ENCODE data around the gene CENATAC.
"Not testable (repeated sequence)": the region's sequence is repeated elsewhere in the genome, so short reads cannot be mapped to it uniquely, and the experiment has no call there.

The CENATAC gene

DNA sequence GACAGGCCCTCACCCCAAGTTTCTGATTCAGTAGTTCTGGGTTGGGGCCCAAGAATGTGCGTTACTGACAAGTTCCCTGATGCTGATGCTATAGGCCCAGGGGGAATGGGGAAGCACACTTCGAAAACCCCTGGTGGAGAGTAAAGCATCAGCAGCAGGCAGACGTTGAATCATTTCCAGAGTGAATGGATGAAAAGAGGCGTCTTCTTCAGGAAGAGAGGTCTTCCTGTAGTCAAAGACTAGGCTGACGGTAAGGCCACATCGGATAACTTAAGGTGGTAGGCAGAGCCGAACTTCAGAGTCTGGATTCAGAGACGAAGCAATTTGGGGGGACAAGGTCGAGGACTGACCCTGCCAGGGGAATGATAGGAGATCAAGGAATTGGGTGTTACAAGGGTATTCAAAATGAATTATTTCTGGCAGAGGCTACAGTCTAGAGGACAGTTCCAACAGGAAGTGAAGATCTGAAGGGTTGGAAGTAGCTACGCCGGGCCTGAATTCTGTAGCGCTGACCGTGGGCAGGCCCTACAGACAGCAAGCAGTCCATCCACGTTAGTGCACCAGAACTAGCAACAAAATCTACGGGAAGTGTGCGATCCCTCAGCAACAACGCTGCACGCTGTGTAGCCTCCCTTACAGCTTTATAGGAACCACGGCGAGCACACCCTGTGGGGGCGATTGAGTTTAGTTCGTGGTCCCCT, 862 bp upstream of the CENATAC start:
- no peak for DNase-seq (ENCODE audit: low read depth in 2 of 2)

DNA sequence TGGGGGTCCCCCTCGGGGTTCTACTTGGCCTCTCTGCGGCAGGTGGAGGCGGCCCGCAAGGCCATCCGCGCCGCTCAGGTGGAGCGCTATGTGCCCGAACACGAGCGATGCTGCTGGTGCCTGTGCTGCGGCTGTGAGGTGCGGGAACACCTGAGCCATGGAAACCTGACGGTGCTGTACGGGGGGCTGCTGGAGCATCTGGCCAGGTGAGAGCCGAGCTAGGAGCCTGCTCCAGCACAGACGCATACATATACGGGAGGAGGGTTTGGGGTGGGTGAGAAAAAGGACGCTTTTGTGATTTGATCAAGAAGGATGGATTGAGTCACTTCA, 415 bp downstream of the CENATAC start:
- no peak for DNase-seq (ENCODE audit: low read depth in 2 of 2)

DNA sequence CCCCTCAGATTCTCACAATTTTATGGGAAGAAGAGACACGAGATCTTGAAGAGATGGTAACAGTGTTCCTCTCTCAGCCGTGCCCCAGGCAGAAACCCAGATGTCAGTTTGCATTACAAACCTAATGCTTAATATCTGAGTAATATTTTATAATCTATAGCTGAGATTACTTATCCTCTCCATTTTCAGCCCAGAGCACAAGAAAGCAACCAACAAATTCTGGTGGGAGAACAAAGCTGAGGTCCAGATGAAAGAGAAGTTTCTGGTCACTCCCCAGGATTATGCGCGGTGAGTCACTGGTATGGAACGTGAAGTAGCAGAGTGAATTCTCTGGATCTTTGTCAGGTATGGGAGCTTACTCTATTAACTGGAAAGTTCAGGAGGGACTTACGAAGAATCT, 884 bp downstream of the CENATAC start:
- no peak for DNase-seq (ENCODE audit: low read depth in 2 of 2)

DNA sequence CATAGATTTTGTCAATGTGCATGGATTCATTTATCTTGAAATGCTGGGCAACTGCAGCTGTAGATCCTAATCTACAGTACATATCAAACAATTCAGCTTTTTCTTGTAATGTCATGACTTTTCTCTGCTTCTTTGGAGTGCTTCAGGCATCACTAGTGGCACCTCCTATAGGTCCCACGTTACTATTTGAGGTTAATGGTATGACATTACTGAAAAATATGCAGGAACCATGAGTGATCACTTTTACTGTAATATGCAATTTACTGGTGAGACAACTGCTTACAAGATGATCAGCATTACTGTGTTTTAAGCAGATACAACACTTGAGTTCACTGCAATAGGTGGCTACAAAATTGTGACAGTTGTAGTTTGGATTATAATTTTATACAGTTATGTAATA, 3.0 kb downstream of the CENATAC start:
- DNase-seq (ENCODE audit: low read depth in 2 of 2) = no peak

DNA sequence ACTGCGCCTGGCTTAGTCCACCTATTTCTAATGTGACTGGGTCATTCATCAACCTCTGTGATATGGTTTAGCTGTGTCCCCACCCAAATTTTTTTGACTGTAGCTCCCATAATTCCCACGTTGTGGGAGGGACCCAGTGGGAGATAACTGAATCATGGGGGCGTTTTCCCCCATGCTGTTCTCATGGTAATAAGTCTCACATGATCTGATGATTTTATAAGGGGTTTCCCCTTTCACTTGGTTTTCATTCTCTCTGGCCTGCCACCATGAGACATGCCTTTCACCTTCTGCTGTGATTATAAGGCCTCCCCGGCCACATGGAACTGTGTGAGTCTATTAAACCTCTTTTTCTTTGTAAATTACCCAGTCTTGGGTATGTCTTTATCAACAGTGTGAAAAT, 8.7 kb downstream of the CENATAC start:
- no peak for DNase-seq (ENCODE audit: low read depth in 2 of 2)

- DNase-seq (ENCODE audit: low read depth in 2 of 2) = no peak
These were observed 13.6 kb downstream of the CENATAC start for GRCh38 chr11:119011476-119012053.

DNA sequence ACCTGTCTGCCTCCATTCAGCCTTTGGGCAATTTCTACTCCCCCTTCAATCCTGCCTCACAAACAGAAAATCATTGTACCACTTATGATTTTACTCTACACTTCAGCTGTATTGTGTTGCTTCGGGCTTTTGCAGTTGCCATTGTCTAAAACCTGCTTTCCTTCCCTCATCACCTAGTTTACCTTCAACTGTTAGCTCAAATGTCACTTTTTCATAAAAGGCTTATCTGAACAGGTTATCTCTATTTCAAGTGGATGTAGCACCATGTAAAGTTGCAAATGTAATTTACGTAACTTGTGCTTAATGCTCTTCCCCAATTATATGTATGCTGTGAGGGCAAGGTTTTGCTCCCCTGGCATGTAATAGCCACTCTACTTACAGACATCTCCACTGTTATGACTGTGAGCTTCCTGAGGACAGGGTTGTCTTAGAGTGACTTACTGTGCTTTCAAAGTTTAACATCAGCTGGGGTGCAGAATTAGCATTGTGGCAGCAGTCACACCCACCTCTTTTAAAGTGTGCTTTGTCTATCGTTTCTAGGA, 14.8 kb downstream of the CENATAC start:
- DNase-seq (ENCODE audit: low read depth in 2 of 2) = no peak

DNA sequence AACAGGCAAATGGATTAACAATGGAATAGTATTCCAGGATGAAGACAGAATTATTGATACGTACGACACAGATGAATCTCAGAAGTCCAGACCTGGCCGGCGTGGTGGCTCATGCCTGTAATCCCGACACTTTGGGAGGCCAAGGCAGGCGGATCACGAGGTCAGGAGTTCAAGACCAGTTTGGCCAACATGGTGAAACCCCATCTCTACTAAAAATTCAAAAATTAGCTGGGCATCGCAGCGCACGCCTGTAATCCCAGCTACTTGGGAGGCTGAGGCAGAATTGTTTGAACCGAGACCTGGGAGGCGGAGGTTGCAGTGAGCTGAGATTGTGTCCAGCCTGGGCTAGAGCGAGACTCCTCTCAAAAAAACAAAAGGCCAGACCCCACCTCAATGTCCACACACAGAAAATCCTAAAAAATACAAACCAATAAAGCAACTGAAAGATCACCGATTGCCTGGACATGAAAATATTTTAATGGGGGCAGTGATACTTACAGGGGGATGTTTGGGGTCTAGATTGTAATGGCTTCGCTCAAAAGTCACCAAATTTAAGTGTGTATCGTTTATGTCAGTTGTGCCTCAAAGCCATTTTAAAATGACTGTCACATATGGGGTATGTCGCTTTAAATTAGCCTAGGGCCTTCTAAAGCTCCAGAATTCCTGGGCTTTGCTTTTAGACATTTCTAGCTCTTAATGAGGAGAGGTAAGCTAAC, 16.4 kb downstream of the CENATAC start:
- no peak for DNase-seq (ENCODE audit: low read depth in 2 of 2)

DNA sequence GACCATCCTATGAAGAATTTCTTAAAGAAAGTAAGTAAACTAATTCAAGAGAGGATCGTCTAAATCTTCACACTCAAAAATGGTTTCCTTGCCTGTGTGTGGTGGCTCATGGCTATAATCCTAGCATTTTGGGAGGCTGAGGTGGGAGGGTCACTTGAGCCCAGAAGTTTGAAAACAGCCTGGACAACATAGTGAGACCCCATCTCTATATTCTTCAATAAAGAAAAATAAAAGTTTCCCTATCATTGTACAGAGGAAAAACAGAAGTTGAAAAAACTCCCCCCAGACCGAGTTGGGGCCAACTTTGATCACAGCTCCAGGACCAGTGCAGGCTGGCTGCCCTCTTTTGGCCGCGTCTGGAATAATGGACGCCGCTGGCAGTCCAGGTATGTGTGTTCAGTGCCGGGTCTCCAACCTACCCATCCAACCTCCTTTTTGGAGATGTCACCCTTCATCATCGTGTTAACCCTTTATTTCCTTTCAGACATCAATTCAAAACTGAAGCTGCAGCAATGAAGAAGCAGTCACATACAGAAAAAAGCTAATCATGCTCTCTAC, 17.2 kb downstream of the CENATAC start:
- no peak for DNase-seq (ENCODE audit: low read depth in 2 of 2)

DNA sequence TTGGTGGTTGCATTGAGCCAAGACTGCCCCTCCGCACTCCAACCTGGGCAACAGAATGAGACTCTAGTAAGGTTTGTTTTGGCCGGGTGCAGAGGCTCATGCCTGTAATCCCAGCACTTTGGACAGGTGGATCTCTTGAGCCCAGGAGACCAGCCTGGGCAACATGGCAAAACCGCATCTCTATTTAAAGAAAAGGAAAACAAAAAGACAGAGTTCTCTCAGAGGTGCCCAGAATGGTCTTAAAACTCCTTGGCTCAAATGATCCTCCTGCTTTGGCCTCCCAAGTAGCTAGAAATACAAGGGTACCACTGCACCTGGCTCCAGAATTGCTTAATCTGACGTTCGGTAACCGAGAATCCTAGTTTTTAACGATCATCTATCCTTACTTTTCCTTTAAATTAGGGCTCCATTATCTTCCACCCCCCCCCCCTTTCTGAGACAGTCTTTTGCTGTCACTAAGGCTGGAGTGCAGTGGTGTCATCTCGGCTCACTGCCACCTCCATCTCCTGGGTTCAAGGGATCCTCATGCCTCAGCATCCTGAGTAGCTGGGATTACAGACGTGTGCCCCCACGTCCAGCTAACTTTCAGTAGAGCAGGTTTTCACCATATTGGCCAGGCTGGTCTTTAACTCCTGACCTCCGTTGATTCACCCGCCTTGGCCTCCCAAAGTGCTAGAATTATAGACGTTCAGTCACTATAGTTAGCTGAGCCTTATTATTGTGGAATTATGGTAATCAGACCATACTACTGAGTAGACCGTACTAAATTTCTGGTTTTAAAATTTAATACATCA, 18.5 kb downstream of the CENATAC start:
- DNase-seq (ENCODE audit: low read depth in 2 of 2) = no peak

GRCh38 chr11:119017377-119017776, 19.4 kb downstream of the CENATAC start:
- not testable (repeated sequence) for DNase-seq (ENCODE audit: low read depth in 2 of 2)

DNA sequence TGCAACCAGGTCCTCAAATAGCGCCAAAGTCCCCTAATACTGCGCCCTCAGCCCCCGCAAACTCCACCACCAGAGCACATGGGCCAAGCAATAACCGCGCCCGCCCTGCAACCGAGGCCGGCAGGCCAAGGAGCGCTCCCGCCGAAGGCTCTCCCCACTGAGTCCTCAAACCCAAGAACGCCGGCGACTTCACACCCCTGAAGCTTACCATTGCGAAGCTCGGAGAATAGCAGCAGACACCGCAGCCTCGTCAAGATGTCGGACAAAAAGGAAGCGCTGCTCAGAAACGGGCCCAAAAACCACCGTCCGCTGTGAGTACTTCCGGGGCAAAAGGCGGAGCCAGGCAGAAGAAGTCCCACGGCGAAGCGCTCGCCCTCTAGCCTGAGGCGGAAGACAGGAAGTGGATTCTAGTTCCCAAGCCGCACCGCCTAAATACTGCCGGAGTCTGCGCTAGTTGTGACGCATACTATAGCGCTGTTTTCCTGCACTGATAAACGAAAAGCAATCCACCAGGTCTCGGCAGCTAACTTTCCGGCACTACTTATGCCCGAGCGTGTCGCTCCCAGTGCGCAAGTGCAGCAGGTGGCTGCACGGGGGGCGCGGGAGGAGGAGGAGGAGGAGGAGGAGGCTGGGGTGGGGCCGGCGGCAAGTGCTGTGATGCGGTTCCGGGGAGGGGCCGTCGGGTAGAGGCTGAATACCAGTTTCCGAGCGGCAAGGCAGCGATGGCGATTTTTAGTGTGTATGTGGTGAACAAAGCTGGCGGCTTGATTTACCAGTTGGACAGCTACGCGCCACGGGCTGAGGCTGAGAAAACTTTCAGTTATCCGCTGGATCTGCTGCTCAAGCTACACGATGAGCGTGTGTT, 20.4 kb downstream of the CENATAC start, which contains the start of the genes RPS25 and TRAPPC4:
Gene RPS25, minus strand, starts transcription at position 270 of the 865 bp plus-strand sequence. Its CDS starts 59 bp downstream, at position 211.
Gene TRAPPC4, plus strand, starts transcription at position 693 of the 865 bp plus-strand sequence. Its CDS starts 30 bp downstream, at position 723.
- peak; percentile 85 to 88 for DNase-seq (ENCODE audit: low read depth in 2 of 2)

- no peak for DNase-seq (ENCODE audit: low read depth in 2 of 2)
These were observed 22.1 kb downstream of the CENATAC start for GRCh38 chr11:119019996-119020395.

DNA sequence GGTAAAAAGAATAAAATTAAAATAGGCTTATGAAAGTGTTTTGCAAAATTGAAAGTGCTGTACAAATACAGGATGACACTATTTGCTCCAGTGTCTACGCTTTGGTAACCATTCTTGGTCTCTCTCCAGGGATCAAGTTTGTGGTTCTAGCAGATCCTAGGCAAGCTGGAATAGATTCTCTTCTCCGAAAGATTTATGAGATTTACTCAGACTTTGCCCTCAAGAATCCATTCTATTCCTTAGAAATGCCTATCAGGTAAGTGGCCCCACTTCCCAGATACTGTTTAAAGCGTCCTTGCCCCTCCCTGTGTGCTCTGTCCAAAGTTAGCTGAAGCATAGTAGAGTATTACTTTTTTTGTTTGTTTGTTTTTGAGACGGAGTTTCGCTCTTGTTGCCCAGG, 23.7 kb downstream of the CENATAC start:
- DNase-seq (ENCODE audit: low read depth in 2 of 2) = no peak

- no peak for DNase-seq (ENCODE audit: low read depth in 2 of 2)
These were observed 25.8 kb downstream of the CENATAC start for GRCh38 chr11:119023741-119024140.

DNA sequence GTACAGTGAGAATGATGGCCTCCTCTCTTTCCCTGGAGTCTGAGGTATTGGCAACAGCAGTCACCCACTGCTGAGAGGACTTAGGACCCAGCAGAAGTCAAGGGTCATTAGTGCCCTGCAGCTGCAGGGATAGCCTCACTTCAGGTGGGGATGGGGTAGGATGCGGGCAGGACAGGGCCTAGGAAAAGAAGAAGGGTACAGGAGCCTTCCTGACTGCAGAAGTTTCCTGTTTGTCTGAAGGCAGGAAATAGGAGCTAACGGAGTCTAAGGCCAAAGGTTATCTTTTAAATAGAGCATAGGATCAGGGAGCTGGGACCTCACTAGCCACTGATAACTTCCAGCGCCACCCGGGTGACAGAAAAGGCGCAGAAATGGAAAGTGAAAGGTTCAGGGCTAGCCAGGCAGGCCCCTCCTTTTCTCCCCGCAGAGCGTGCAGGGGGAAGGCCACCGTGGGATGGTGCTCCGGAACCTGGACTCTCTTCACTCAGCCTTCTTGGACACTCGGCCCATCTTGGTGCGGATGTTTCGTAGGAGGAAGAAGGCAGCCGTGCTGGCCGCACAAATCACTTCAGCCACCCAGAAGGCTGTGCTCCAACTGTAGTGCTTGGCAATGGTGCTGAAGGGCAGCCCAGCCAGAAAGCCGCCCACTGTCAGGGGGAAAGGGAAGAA, 26.6 kb downstream of the CENATAC start:
- no peak for DNase-seq (ENCODE audit: low read depth in 2 of 2)

DNA sequence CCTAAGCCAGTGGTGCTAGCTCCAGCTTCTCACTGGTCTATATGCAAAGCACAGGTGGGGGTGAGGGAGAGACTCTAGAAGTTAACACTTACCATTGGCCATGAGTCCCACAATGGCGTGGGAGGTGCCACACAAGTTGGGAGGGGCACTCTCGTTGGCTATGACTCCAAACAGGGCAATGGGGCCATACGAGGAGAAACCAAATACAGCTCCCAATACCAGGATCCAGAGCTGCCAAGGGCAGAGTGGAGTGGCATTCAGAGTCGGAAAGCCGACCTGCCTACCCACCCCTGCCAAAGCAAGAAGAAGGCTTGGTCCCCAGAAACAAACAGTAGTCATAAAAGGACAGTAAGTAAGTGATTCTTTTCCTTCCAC, 27.1 kb downstream of the CENATAC start:
- DNase-seq (ENCODE audit: low read depth in 2 of 2) = no peak

DNA sequence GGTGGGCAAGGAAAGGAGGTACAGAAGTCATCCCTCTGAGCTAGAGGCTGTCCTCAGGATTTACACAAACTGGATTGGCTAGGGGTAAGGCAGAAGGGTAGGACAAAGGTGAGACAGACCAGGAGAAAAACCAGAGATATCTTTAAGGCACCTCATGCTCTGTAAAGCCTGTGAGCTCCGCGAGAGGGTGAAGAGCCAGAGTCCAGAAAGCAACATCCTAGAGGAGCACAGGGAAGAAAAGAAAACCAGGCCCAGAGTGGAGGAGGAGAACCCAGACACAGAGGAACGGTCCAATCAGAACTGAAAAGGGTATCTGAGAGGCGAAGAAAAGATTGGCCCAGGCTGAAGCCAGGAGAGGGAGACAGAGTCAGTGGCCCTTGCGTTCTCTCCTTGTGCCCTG, 27.6 kb downstream of the CENATAC start:
- no peak for DNase-seq (ENCODE audit: low read depth in 2 of 2)

DNA sequence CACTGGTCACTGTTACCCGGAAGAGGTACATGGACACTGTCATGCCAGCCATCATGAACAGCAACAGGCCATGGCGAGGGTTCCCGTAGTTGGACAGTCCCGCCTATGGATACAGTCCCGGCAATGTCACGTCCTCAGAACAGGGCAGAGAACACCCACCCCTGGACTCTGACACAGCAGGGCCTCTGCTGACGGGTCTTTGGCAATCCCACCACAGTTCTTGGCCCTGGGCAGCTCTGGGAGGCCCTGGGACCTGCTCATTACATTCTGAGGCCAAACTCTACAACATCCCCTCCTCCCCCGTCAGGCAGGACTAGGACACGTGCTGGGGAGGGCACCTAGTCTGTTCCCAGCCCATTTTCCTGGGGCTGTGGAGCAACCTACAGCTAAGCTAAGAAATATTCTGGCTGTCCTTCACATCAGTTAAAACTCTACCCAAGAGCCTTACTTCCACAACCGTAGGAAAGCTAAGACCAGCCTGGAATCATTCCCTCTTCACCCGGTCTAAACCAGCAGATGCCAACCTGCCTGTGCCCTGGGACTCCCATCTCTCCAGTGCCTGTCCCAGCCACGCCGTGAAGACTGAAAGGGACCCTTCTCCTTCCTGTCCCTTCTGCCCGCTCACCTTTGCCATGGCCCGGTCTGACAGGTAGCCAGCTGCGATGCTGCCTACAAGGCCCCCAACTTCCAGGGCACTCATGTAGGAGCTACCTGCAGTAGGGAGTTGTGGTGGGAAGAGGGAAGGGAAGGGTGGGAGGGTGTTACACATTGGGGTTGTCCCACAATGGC, 28.2 kb downstream of the CENATAC start:
- no peak for DNase-seq (ENCODE audit: low read depth in 2 of 2)
